ENCODE data around the gene KCTD1. TPM values are rescaled to one million over a fixed set of nuclear protein-coding genes. Genes with fewer than 3 reads are reported as not detected.

Gene KCTD1
- total RNA-seq, 3 donors from 2014 or later (not counting 1 experiment from before 2014, with no cell fraction given), result 3.8 to 5.8 (median 5.7) TPM

GRCh38 chr18:26526128-26526965 lies 22.0 kb downstream of the KCTD1 start:
- H3K27me3 ChIP-seq (ENCODE audit: control insufficient read depth, insufficient read depth, low read length), result no peaks in the 10 kb centered on the region
- no peaks in the 10 kb centered on the region for H3K4me1 ChIP-seq (ENCODE audit: control insufficient read depth, insufficient read depth, low read length)
- no peak for TF ChIP-seq CTCF (IDR thresholded peaks at IDR 0.05)
- H3K27ac Mint-ChIP-seq, result no peak overlapping the region
- WGBS (ENCODE audit: insufficient coverage), result 91% methylated on average over 12 of the region's 12 CpGs
- H3K27ac ChIP-seq (ENCODE audit: low read length), result no peak overlapping the region
- H3K36me3 Mint-ChIP-seq, result no peaks in the 10 kb centered on the region
- ATAC-seq (no peak), DNase-seq (no peak)
- H3K9me3 ChIP-seq (ENCODE audit: control insufficient read depth, insufficient read depth, low read length), result no peaks in the 10 kb centered on the region
- H3K4me3 ChIP-seq (ENCODE audit: low read length), result no peak overlapping the region
- no peak overlapping the region for H3K4me3 Mint-ChIP-seq
- H3K4me1 Mint-ChIP-seq, result peaks cover 6 to 11% of the 10 kb centered on the region in 2 donors
- intact Hi-C loops (cut with micrococcal nuclease), result no loop called here
- H3K36me3 ChIP-seq (ENCODE audit: control insufficient read depth, insufficient read depth, low read length), result no peaks in the 10 kb centered on the region
- no peaks in the 10 kb centered on the region for H3K9me3 Mint-ChIP-seq
- no peaks in the 10 kb centered on the region for H3K27me3 Mint-ChIP-seq (ENCODE audit: low read depth in 2 of 2)

GRCh38 chr18:26524504-26525351 lies 23.6 kb downstream of the KCTD1 start:
- H3K4me1 ChIP-seq (ENCODE audit: control insufficient read depth, insufficient read depth, low read length), result no peaks in the 10 kb centered on the region
- H3K27ac Mint-ChIP-seq, result no peak overlapping the region
- 50% methylated on average over 4 of the region's 4 CpGs for WGBS (ENCODE audit: insufficient coverage)
- H3K4me3 Mint-ChIP-seq, result no peak overlapping the region
- H3K4me1 Mint-ChIP-seq, result peaks cover 6 to 11% of the 10 kb centered on the region in 2 donors
- H3K4me3 ChIP-seq (ENCODE audit: low read length), result no peak overlapping the region
- H3K9me3 ChIP-seq (ENCODE audit: control insufficient read depth, insufficient read depth, low read length), result no peaks in the 10 kb centered on the region
- intact Hi-C loops (cut with micrococcal nuclease), result no loop called here
- ATAC-seq (no peak), DNase-seq (no peak)
- H3K36me3 ChIP-seq (ENCODE audit: control insufficient read depth, insufficient read depth, low read length), result no peaks in the 10 kb centered on the region
- no peaks in the 10 kb centered on the region for H3K27me3 ChIP-seq (ENCODE audit: control insufficient read depth, insufficient read depth, low read length)
- H3K9me3 Mint-ChIP-seq, result no peaks in the 10 kb centered on the region
- no peaks in the 10 kb centered on the region for H3K27me3 Mint-ChIP-seq (ENCODE audit: low read depth in 2 of 2)
- no peaks in the 10 kb centered on the region for H3K36me3 Mint-ChIP-seq
- H3K27ac ChIP-seq (ENCODE audit: low read length), result no peak overlapping the region
- TF ChIP-seq CTCF (IDR thresholded peaks at IDR 0.05), result no peak

- Mint-ChIP-seq H3K27me3 (ENCODE audit: low read depth in 2 of 2) (no peaks in the 10 kb centered on the region), H3K4me1 (peaks cover 6 to 11% of the 10 kb centered on the region in 2 donors), H3K36me3 (no peaks in the 10 kb centered on the region), H3K4me3 (no peak overlapping the region), H3K27ac (no peak overlapping the region), H3K9me3 (no peaks in the 10 kb centered on the region)
- DNase-seq (no peak), ATAC-seq (no peak)
- H3K4me1 ChIP-seq (ENCODE audit: control insufficient read depth, insufficient read depth, low read length), result no peaks in the 10 kb centered on the region
- H3K4me3 ChIP-seq (ENCODE audit: low read length), result no peak overlapping the region
- intact Hi-C loops (cut with micrococcal nuclease), result no loop called here
- WGBS (ENCODE audit: insufficient coverage), result 90% methylated on average over 2 of the region's 2 CpGs
- no peak overlapping the region for H3K27ac ChIP-seq (ENCODE audit: low read length)
- no peaks in the 10 kb centered on the region for H3K9me3 ChIP-seq (ENCODE audit: control insufficient read depth, insufficient read depth, low read length)
- no peaks in the 10 kb centered on the region for H3K27me3 ChIP-seq (ENCODE audit: control insufficient read depth, insufficient read depth, low read length)
- no peak for TF ChIP-seq CTCF (IDR thresholded peaks at IDR 0.05)
- H3K36me3 ChIP-seq (ENCODE audit: control insufficient read depth, insufficient read depth, low read length), result no peaks in the 10 kb centered on the region
Measured at GRCh38 chr18:26524002-26524401, 24.4 kb downstream of the KCTD1 start.
